Large intestine (tissue), 3 donors: Measurements from ENCODE around the gene AMBRA1. TPM values are rescaled to one million over a fixed set of nuclear protein-coding genes. Genes with fewer than 3 reads are reported as not detected.
"Not testable (repeated sequence)": the region's sequence is repeated elsewhere in the genome, so short reads cannot be mapped to it uniquely, and the experiment has no call there.

Source experiments
- DNase-seq, 2 donors: peaks; one replicate each; pipeline versions ENCODE4 v3.0.0 to v3.0.0-alpha.2; 2013
- H3K27ac ChIP-seq: one replicate; pipeline ENCODE4 v1.5.1; 2013; ENCODE audit warnings: low read length
- H3K27me3 ChIP-seq: 2 replicates; pipeline ENCODE4 v1.6.1; 2013; ENCODE audit warnings: low read length; ENCODE audit not compliant: control insufficient read depth, insufficient read depth
- H3K36me3 ChIP-seq: 2 replicates; pipeline ENCODE4 v1.6.1; 2013; ENCODE audit warnings: low read length; ENCODE audit not compliant: control insufficient read depth, insufficient read depth
- H3K4me1 ChIP-seq: one replicate; pipeline ENCODE4 v1.6.1; 2013; ENCODE audit warnings: low read length; ENCODE audit not compliant: control insufficient read depth, insufficient read depth
- H3K4me3 ChIP-seq: one replicate; pipeline ENCODE4 v1.5.1; 2013; ENCODE audit warnings: low read length
- H3K9me3 ChIP-seq: one replicate; pipeline ENCODE4 v1.6.1; 2013; ENCODE audit warnings: mild to moderate bottlenecking, low read depth, low read length, moderate library complexity; ENCODE audit not compliant: control insufficient read depth
- WGBS: methylation state at CpG from one replicate; pipeline ENCODE4 v1.1.5; 2013; ENCODE audit warnings: low lambda C conversion rate; ENCODE audit not compliant: insufficient coverage; 5-methylcytosine and 5-hydroxymethylcytosine counted together
- polyA plus RNA-seq: library from polyadenylated mRNA; unstranded; fragments of 120-200 nt; gene quantifications from one replicate; pipeline ENCODE4 v1.2.1, GENCODE V29; 2013

The AMBRA1 gene
- polyA plus RNA-seq, 1 donor, result 20.2 TPM

GRCh38 chr11:46376258-46377050, 217.4 kb downstream of the AMBRA1 start:
- Histone ChIP-seq H3K36me3 (peaks cover 57% of the 10 kb centered on the region), H3K4me1 (no peaks in the 10 kb centered on the region), H3K27ac (no peak overlapping the region), H3K27me3 (no peaks in the 10 kb centered on the region), H3K4me3 (no peak overlapping the region), H3K9me3 (peaks cover 6% of the 10 kb centered on the region)
- WGBS, result no CpG with 5 or more reads among the region's 19 CpGs
- DNase-seq, result no peak

- WGBS, result no CpG with 5 or more reads among the region's 38 CpGs
Measured at GRCh38 chr11:46375392-46376101, 218.3 kb downstream of the AMBRA1 start.

GRCh38 chr11:46374815-46375214, 219.0 kb downstream of the AMBRA1 start:
- peaks cover 70% of the 10 kb centered on the region for H3K36me3 ChIP-seq
- 100% methylated on average over 1 of the region's 15 CpGs for WGBS

More at GRCh38 chr11:46375392-46376101, 218.3 kb downstream of the AMBRA1 start:
- no peak overlapping the region for H3K4me3 ChIP-seq
- no peak for DNase-seq
- peaks cover 62% of the 10 kb centered on the region for H3K36me3 ChIP-seq
- H3K27ac ChIP-seq, result no peak overlapping the region
- no peaks in the 10 kb centered on the region for H3K27me3 ChIP-seq
- H3K9me3 ChIP-seq, result peaks cover 6% of the 10 kb centered on the region
- H3K4me1 ChIP-seq, result no peaks in the 10 kb centered on the region

GRCh38 chr11:46373787-46374740, 219.8 kb downstream of the AMBRA1 start:
- H3K4me3 ChIP-seq, result no peak overlapping the region
- no CpG with 5 or more reads among the region's 30 CpGs for WGBS
- no peaks in the 10 kb centered on the region for H3K27me3 ChIP-seq
- H3K27ac ChIP-seq, result no peak overlapping the region
- peaks cover 72% of the 10 kb centered on the region for H3K36me3 ChIP-seq
- peaks cover 6% of the 10 kb centered on the region for H3K9me3 ChIP-seq
- H3K4me1 ChIP-seq, result peaks cover 4% of the 10 kb centered on the region
- no peak for DNase-seq

More at GRCh38 chr11:46374815-46375214, 219.0 kb downstream of the AMBRA1 start:
- H3K9me3 ChIP-seq, result peaks cover 6% of the 10 kb centered on the region
- DNase-seq, result no peak
- peaks cover under 1% of the 10 kb centered on the region for H3K4me1 ChIP-seq
- H3K4me3 ChIP-seq, result no peak overlapping the region
- H3K27me3 ChIP-seq, result no peaks in the 10 kb centered on the region
- no peak overlapping the region for H3K27ac ChIP-seq

- DNase-seq, H3K4me1 ChIP-seq: not testable (repeated sequence)
- peaks cover 74% of the 10 kb centered on the region for H3K36me3 ChIP-seq
Measured at GRCh38 chr11:46372501-46372900, 221.3 kb downstream of the AMBRA1 start.

GRCh38 chr11:46372086-46372485, 221.7 kb downstream of the AMBRA1 start:
- 0% methylated on average over 1 of the region's 10 CpGs for WGBS
- Histone ChIP-seq H3K27ac (no peak overlapping the region), H3K4me1 (peaks cover 6% of the 10 kb centered on the region), H3K9me3 (peaks cover 6% of the 10 kb centered on the region), H3K36me3 (peaks cover 70% of the 10 kb centered on the region), H3K27me3 (no peaks in the 10 kb centered on the region), H3K4me3 (no peak overlapping the region)
- peak in 1 of 2 donors; percentile 60 for DNase-seq

More at GRCh38 chr11:46372501-46372900, 221.3 kb downstream of the AMBRA1 start:
- H3K27me3 ChIP-seq, H3K4me3 ChIP-seq, H3K9me3 ChIP-seq, H3K27ac ChIP-seq: not testable (repeated sequence)
- no CpG with 5 or more reads among the region's 15 CpGs for WGBS

GRCh38 chr11:46371262-46371661, 222.6 kb downstream of the AMBRA1 start:
- not testable (repeated sequence) for H3K9me3 ChIP-seq, H3K27ac ChIP-seq, H3K4me3 ChIP-seq, H3K4me1 ChIP-seq, DNase-seq, H3K27me3 ChIP-seq
- no CpG with 5 or more reads among the region's 19 CpGs for WGBS
- peaks cover 65% of the 10 kb centered on the region for H3K36me3 ChIP-seq

- no peak for DNase-seq
- WGBS, result no CpG with 5 or more reads among the region's 13 CpGs
- Histone ChIP-seq H3K4me3 (no peak overlapping the region), H3K9me3 (peaks cover under 1% of the 10 kb centered on the region), H3K27ac (no peak overlapping the region), H3K36me3 (peaks cover 55% of the 10 kb centered on the region), H3K4me1 (peaks cover 9% of the 10 kb centered on the region), H3K27me3 (no peaks in the 10 kb centered on the region)
Measured at GRCh38 chr11:46370253-46370652, 223.6 kb downstream of the AMBRA1 start.

- Histone ChIP-seq H3K9me3 (no peaks in the 10 kb centered on the region), H3K36me3 (peaks cover 48% of the 10 kb centered on the region), H3K4me1 (peaks cover 9% of the 10 kb centered on the region), H3K4me3 (no peak overlapping the region), H3K27me3 (no peaks in the 10 kb centered on the region), H3K27ac (no peak overlapping the region)
- DNase-seq, result peak in 1 of 2 donors; percentile 54
- WGBS, result no CpG with 5 or more reads among the region's 25 CpGs
Measured at GRCh38 chr11:46369458-46370152, 224.2 kb downstream of the AMBRA1 start.
